ENCODE results near the gene LRFN2. TPM values are rescaled to one million over a fixed set of nuclear protein-coding genes. Genes with fewer than 3 reads are reported as not detected.

LRFN2 gene
- total and polyA plus RNA-seq, 2 of the 8 experiments (the other 6 are each of a cell fraction or from before 2014, with no cell fraction given): 2.3 TPM

DNA sequence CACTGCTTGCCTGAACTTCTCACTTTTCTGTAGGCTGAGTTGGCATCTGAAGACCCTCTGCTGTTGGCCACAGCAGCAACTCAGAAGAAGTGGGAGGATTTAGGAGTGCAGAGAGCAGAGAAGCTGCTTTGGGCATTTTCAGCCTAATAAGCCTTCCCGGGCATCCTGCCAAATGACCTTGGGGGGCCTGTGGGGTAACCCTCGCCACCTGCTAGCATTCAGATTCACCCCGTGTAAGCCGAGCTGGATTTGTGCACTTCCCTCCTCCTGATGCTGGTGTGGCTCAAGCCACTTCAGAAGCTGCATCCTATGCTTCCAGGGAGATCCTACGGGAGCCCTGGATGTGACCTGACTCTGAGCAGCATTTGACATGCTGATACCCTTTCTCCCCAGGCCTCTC, 114.8 kb downstream of the LRFN2 start:
- Histone ChIP-seq H3K79me2 (ENCODE audit: control insufficient read depth in 1 of 2, insufficient read depth in 2 of 2, low read length in 2 of 2) (no peaks in the 10 kb centered on the region), H3K36me3 (ENCODE audit: control insufficient read depth in 2 of 4, insufficient read depth in 4 of 4, low read length in 3 of 4) (no peaks in the 10 kb centered on the region), H3K18ac (ENCODE audit: extremely low read depth, low read length) (no peak overlapping the region), H2BK12ac (ENCODE audit: low read depth, low read length) (0 out of 2 replicates have a peak overlapping the region, but pooled peaks have one; percentile 18), H2AFZ (ENCODE audit: low read length) (no peak overlapping the region), H3K4ac (replicated peaks; ENCODE audit: insufficient read length, low read depth, low read length) (no peak overlapping the region), H3K4me2 (ENCODE audit: insufficient read depth in 1 of 2, low read depth in 2 of 2, low read length in 2 of 2) (no peak overlapping the region), H3K4me1 (replicated peaks in 1 of 4; ENCODE audit: control insufficient read depth in 3 of 4, insufficient read depth in 4 of 4, low read length in 3 of 4) (peaks cover 0 to 6% (median 3%) of the 10 kb centered on the region in 4 experiments; a peak in 4 of 7 replicates), H2AK5ac (ENCODE audit: low read depth, low read length) (no peak overlapping the region), H3K14ac (ENCODE audit: insufficient read length) (no peak overlapping the region), H3K23ac (ENCODE audit: insufficient read length) (no peak overlapping the region), H4K20me1 (replicated peaks in 1 of 2; ENCODE audit: control insufficient read depth in 1 of 2, insufficient read depth in 2 of 2, low read length in 2 of 2) (peaks cover 0 to 2% of the 10 kb centered on the region in 2 experiments), H2BK20ac (ENCODE audit: low read length) (no peak overlapping the region), H4K5ac (ENCODE audit: insufficient read length, low read depth, low read length) (no peak overlapping the region), H3K56ac (replicated peaks; ENCODE audit: insufficient read length, low read depth, low read length) (no peak overlapping the region), H3K9ac (replicated peaks in 1 of 4; ENCODE audit: extremely low read depth in 1 of 4, low read depth in 3 of 4, low read length in 3 of 4) (no peak overlapping the region), H2BK120ac (replicated peaks; ENCODE audit: low read depth, low read length) (no peak overlapping the region), H3K4me3 (ENCODE audit: extremely low read depth in 1 of 4, insufficient read depth in 2 of 4, low read depth in 3 of 4, low read length in 4 of 4) (no peak overlapping the region), H4K8ac (ENCODE audit: extremely low read depth, insufficient read depth, low read length) (no peak overlapping the region), H3K27me3 (replicated peaks in 1 of 4; ENCODE audit: control insufficient read depth in 3 of 4, extremely low read depth in 1 of 4, insufficient read depth in 3 of 4, low read length in 3 of 4) (no peaks in the 10 kb centered on the region; a peak in 5 of 7 replicates), H2BK5ac (ENCODE audit: low read depth, low read length) (no peak overlapping the region), H3K27ac (ENCODE audit: low read depth, low read length) (no peak overlapping the region), H4K91ac (replicated peaks; ENCODE audit: insufficient read length, low read length) (no peak overlapping the region), H2BK15ac (ENCODE audit: low read length) (no peak overlapping the region), H3K9me3 (ENCODE audit: insufficient read depth in 2 of 2, low read depth in 1 of 2, low read length in 1 of 2) (no peaks in the 10 kb centered on the region), H3K79me1 (ENCODE audit: low read depth, low read length) (no peaks in the 10 kb centered on the region), H3K23me2 (ENCODE audit: low read depth, low read length) (no peaks in the 10 kb centered on the region)
- FAIRE-seq (no peak), DNase-seq (ENCODE audit: low read depth in 1 of 2, low spot score in 2 of 2) (no peak)
- WGBS, 2 experiments (ENCODE audit: extremely low coverage in 1 of 2, insufficient coverage in 1 of 2, insufficient read length in 1 of 2, insufficient replicate concordance in 2 of 2, low coverage in 1 of 2, low lambda C conversion rate in 2 of 2, missing lambda C conversion rate in 1 of 2): 88% methylated on average over 5 of the region's 5 CpGs; no CpG with 5 or more reads in 1 of the 2 experiments
- CTCF ChIA-PET (ENCODE audit: partially characterized antibody): interaction anchor here (1.2 to 2.1 kb wide), 6 partner anchors 13 to 144 kb away, joined by 3 to 10 read pairs (median 4); no protein-coding TSS in a partner anchor
- POLR2A ChIA-PET (ENCODE audit: partially characterized antibody): no interaction called here
- TF ChIP-seq, protein P1, sequence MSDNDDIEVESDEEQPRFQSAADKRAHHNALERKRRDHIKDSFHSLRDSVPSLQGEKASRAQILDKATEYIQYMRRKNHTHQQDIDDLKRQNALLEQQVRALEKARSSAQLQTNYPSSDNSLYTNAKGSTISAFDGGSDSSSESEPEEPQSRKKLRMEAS (IDR thresholded peaks at IDR 0.05): no peak
- TF ChIP-seq RXRA (IDR thresholded peaks at IDR 0.05; ENCODE audit: insufficient read depth, low read depth, low read length) (no peak), NANOG (IDR thresholded peaks at IDR 0.05; ENCODE audit: insufficient read depth, low read depth, low read length, poor library complexity, severe bottlenecking) (no peak), SP2 (IDR thresholded peaks at IDR 0.05; ENCODE audit: low read length) (no peak), YY1 (IDR thresholded peaks at IDR 0.05; ENCODE audit: low read depth, low read length) (no peak), CHD1 (IDR thresholded peaks at IDR 0.05; ENCODE audit: low read depth, low read length) (no peak), FOSL1 (IDR thresholded peaks at IDR 0.05; ENCODE audit: insufficient read depth, low read depth, low read length) (no peak), RNF2 (IDR thresholded peaks at IDR 0.05; ENCODE audit: borderline replicate concordance, low read depth, low read length, missing control alignments, poor library complexity, severe bottlenecking) (no peak), ASH2L (IDR thresholded peaks at IDR 0.05; ENCODE audit: low read length) (no peak), TBP (IDR thresholded peaks at IDR 0.05; ENCODE audit: low read depth, low read length) (no peak), JUND (IDR thresholded peaks at IDR 0.05; ENCODE audit: low read length) (no peak)

Measured in H1 (cell line).